RWPE2 (cell line): ENCODE data around the gene FAM81B.
"Not testable (repeated sequence)": the region's sequence is repeated elsewhere in the genome, so short reads cannot be mapped to it uniquely, and the experiment has no call there.

ENCODE experiments used
- ATAC-seq: fragments of 200-7000 bp; cut with Tn5 transposase; 3 replicates; pipeline ENCODE4 v1.9.1; 2021; ENCODE audit warnings: low read depth
- DNase-seq: peaks from one replicate; pipeline ENCODE4 v3.0.0-alpha.2; 2020; ENCODE audit warnings: low spot score
- H3K27ac ChIP-seq: fragments of 450-650 bp; 2 replicates; pipeline ENCODE4 v1.5.1; 2017; ENCODE audit warnings: mild to moderate bottlenecking; ENCODE audit not compliant: poor library complexity, severe bottlenecking
- H3K27me3 ChIP-seq: fragments of 250-450 bp; sonication (Bioruptor Pico); 2 replicates; pipeline ENCODE4 v1.5.1; 2021; ENCODE audit warnings: mild to moderate bottlenecking, moderate library complexity; ENCODE audit not compliant: insufficient read depth, poor library complexity, severe bottlenecking
- H3K36me3 ChIP-seq: fragments of 250-450 bp; sonication (Bioruptor Pico); 2 replicates; pipeline ENCODE4 v1.5.1; 2020; ENCODE audit warnings: low read depth, mild to moderate bottlenecking, moderate library complexity
- H3K4me1 ChIP-seq: fragments of 250-450 bp; sonication (Bioruptor Pico); 2 replicates; pipeline ENCODE4 v1.5.1; 2021; ENCODE audit warnings: mild to moderate bottlenecking, moderate library complexity; ENCODE audit not compliant: insufficient read depth, poor library complexity, severe bottlenecking
- H3K4me3 ChIP-seq: fragments of 250-450 bp; sonication (Bioruptor Pico); 2 replicates; pipeline ENCODE4 v1.5.1; 2021; ENCODE audit warnings: mild to moderate bottlenecking, moderate library complexity; ENCODE audit not compliant: severe bottlenecking
- H3K9me3 ChIP-seq: fragments of 250-450 bp; sonication (Bioruptor Pico); 2 replicates; pipeline ENCODE4 v1.5.1; 2021; ENCODE audit warnings: mild to moderate bottlenecking, moderate library complexity; ENCODE audit not compliant: severe bottlenecking
- TF ChIP-seq, protein P1 (sequence below): fragments of 450-650 bp; IDR thresholded peaks from one replicate; pipeline ENCODE4 v1.5.1; 2017; ENCODE audit warnings: mild to moderate bottlenecking, moderate library complexity; ENCODE audit not compliant: poor library complexity, severe bottlenecking

FAM81B gene, protein sequence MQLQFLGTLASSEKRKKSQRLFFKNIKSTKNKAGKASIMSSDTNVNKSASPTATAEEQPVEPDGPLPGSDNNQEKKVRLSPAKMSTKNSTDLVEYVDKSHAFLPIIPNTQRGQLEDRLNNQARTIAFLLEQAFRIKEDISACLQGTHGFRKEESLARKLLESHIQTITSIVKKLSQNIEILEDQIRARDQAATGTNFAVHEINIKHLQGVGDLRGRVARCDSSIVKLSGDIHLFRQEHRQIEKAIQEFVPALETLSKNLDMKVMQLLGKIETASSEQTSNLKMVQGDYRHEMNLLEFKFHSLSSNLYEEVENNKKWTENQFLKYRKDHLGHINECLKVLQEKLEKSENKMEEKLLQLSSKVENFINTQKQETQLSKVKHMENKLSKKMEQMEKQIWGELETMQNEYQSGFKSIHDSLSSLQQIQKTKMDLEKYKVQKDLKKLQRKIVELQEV

DNA sequence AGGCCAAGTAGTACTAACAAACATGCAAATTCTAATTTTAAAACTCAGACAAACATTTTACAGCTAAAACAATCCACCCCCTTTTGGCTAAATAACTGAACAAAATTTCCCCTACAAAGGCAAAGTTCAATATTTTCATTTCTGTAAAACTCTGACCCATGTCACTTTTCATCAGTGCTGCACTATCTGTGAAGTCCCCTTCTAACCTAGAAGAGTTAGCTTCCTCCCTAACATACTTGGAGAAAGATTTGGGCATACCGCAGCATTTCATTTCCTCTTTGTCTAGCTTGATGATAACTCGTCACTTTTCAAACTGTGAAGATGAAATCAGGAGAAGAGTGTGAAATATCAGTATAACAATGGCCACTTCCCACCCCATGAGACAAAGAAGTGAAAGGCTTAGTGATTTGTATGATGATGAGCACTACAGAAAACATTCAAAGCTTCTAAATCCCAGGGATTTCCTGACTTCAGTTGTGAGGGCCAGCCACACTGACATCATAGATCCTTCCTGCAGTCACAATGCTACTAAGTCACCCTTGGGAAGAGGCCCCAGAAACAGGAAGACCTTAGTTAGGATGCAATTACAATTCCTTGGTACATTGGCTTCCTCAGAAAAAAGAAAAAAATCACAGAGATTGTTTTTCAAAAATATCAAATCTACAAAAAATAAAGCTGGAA is at the start of gene FAM81B:
Gene FAM81B, plus strand, starts transcription at position 555 of the 681 bp plus-strand sequence. Its CDS starts 24 bp downstream, at position 579.
- H3K27me3 ChIP-seq = peaks cover 13% of the 10 kb centered on the region
- DNase-seq (no peak), ATAC-seq (no peak)
- no peak within 1 kb of the TSS for H3K27ac ChIP-seq
- no peak within 1 kb of the TSS for H3K4me3 ChIP-seq
- TF ChIP-seq, protein P1, sequence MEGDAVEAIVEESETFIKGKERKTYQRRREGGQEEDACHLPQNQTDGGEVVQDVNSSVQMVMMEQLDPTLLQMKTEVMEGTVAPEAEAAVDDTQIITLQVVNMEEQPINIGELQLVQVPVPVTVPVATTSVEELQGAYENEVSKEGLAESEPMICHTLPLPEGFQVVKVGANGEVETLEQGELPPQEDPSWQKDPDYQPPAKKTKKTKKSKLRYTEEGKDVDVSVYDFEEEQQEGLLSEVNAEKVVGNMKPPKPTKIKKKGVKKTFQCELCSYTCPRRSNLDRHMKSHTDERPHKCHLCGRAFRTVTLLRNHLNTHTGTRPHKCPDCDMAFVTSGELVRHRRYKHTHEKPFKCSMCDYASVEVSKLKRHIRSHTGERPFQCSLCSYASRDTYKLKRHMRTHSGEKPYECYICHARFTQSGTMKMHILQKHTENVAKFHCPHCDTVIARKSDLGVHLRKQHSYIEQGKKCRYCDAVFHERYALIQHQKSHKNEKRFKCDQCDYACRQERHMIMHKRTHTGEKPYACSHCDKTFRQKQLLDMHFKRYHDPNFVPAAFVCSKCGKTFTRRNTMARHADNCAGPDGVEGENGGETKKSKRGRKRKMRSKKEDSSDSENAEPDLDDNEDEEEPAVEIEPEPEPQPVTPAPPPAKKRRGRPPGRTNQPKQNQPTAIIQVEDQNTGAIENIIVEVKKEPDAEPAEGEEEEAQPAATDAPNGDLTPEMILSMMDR = no peak
- H3K4me1 ChIP-seq = no peaks in the 10 kb centered on the region
- peaks cover 2% of the 10 kb centered on the region for H3K9me3 ChIP-seq
- no peaks in the 10 kb centered on the region for H3K36me3 ChIP-seq

DNA sequence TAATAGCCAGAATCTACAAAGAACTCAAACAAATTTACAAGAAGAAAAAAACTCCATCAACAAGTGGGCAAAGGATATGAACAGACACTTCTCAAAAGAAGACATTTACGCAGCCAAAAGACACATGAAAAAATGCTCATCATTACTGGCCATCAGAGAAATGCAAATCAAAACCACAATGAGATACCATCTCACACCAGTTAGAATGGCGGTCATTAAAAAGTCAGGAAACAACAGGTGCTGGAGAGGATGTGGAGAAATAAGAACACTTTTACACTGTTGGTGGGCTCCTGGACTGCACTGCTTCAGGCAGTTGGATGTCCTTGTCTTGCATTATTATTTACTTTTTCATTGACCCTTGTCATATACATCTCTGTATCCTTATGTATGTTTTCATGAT is 49.7 kb upstream of the FAM81B start:
- not testable (repeated sequence) for DNase-seq, H3K4me1 ChIP-seq, H3K9me3 ChIP-seq, ATAC-seq, H3K27me3 ChIP-seq, H3K27ac ChIP-seq, H3K36me3 ChIP-seq, H3K4me3 ChIP-seq

DNA sequence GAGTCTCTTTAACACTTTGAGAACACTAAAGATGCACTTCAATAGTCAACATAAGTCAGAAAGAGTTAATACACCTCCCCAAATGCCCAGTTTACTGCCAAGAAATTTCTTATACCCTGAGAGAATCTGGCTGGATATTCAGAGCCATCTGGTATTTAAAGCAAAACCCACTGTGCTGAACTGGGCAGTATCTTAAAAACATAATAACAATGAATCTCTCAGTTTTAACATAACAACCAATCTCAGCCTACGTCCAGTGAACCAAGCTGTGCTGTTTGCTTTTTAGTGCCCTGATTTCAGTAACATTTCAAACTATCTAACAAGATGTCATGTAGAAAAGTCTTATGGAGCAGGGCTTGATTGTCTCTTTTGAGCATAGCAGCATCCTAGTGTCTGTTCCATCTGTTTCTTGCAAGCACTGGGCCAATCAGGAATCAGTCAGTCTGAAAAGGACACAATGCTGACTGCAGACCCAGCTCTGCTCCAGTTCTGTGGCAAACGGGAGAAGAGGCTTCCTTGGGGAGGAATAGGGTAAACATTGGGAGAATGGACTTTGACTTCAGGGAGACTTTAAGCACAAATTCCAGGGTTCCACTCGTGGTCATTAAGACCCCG is 43.6 kb upstream of the FAM81B start:
- no peak for DNase-seq
- Histone ChIP-seq H3K27me3 (peaks cover 6% of the 10 kb centered on the region), H3K36me3 (no peaks in the 10 kb centered on the region), H3K4me1 (no peaks in the 10 kb centered on the region), H3K9me3 (no peaks in the 10 kb centered on the region), H3K4me3 (no peak overlapping the region), H3K27ac (no peak overlapping the region)
- TF ChIP-seq, protein P1 = no peak
- no peak for ATAC-seq

DNA sequence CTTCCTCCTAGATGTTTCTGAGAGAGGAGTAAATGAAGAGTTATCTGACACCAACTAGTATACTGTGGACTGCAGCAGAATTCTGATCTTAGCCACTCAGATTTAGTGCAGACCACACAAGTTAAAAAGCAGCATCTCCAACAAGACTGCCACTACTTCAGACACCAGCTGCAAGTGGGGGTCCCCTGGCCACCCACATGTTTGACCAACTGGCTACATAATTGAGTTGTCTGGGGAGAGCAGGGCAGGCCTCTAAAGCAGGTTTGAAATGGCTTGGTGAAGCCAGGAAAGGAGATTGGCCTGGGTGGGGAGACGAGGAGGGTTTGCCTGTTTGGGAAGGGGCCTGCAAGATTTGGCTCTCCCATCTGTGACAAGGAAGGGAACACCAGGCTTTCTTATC is 40.5 kb upstream of the FAM81B start:
- TF ChIP-seq, protein P1 = no peak
- Histone ChIP-seq H3K4me3 (no peak overlapping the region), H3K36me3 (no peaks in the 10 kb centered on the region), H3K27me3 (peaks cover 6% of the 10 kb centered on the region), H3K27ac (no peak overlapping the region), H3K4me1 (no peaks in the 10 kb centered on the region), H3K9me3 (no peaks in the 10 kb centered on the region)
- DNase-seq = no peak
- no peak for ATAC-seq

DNA sequence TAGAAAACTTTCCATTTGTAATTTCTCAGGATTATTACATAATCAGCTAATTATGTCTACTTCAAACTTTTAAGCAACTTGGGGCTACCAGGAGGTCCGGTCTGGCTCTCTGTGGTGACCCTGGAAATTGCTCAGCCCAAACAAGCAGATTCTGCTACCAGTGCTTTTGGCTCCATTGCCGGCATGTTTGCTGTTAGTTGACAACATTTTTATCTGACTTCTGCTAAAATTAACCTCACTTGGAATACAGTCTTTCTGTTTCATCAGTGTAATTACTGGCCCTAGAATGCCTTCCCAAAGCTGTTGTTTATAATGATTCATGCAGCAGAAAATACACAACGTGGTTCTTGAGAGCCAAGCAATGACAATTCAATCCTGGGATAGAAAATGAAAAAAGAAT is 38.5 kb upstream of the FAM81B start:
- ATAC-seq (no peak), DNase-seq (no peak)
- H3K4me3 ChIP-seq = no peak overlapping the region
- H3K27me3 ChIP-seq = no peaks in the 10 kb centered on the region
- TF ChIP-seq, protein P1 = no peak
- no peaks in the 10 kb centered on the region for H3K36me3 ChIP-seq
- no peaks in the 10 kb centered on the region for H3K9me3 ChIP-seq
- H3K27ac ChIP-seq = no peak overlapping the region
- H3K4me1 ChIP-seq = no peaks in the 10 kb centered on the region
